ENCODE results near the gene MPV17.

The MPV17 gene

DNA sequence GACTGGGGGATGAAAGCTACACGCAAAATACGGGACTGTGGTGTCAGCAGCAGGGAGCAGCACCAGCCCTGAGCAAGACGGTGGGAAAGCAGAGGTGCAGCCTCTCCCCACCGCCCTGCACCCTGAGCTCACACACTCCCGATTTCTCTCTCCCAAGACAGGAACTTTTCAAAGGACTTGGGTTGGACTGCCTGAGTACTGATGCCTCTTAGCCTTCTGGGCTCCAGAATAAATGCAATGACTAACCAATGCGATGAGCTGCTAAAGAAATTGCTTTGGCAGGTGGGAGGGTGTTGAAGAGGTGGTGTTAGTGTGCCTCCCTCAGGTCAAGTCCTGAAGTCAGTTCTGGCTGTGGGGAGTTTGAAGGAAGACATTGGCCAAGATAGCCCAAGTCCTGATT, 31.0 kb downstream of the MPV17 start:
- TF ChIP-seq EZH2phosphoT487 (IDR thresholded peaks at IDR 0.05; ENCODE audit: low read depth): no peak
- TF ChIP-seq, protein P1, sequence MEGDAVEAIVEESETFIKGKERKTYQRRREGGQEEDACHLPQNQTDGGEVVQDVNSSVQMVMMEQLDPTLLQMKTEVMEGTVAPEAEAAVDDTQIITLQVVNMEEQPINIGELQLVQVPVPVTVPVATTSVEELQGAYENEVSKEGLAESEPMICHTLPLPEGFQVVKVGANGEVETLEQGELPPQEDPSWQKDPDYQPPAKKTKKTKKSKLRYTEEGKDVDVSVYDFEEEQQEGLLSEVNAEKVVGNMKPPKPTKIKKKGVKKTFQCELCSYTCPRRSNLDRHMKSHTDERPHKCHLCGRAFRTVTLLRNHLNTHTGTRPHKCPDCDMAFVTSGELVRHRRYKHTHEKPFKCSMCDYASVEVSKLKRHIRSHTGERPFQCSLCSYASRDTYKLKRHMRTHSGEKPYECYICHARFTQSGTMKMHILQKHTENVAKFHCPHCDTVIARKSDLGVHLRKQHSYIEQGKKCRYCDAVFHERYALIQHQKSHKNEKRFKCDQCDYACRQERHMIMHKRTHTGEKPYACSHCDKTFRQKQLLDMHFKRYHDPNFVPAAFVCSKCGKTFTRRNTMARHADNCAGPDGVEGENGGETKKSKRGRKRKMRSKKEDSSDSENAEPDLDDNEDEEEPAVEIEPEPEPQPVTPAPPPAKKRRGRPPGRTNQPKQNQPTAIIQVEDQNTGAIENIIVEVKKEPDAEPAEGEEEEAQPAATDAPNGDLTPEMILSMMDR (IDR thresholded peaks at IDR 0.05; ENCODE audit: low read depth, low read length): peak; percentile 34
- H2AFZ ChIP-seq (ENCODE audit: low read depth, low read length): no peak overlapping the region
- no peak overlapping the region for H3K27ac ChIP-seq (ENCODE audit: low read length)
- H3K4me2 ChIP-seq (ENCODE audit: low read length): no peak overlapping the region
- H4K20me1 ChIP-seq (ENCODE audit: insufficient read depth, low read length): no peaks in the 10 kb centered on the region
- no peak overlapping the region for H3K9ac ChIP-seq (ENCODE audit: low read length)
- H3K9me3 ChIP-seq (ENCODE audit: insufficient read depth, low read length): no peaks in the 10 kb centered on the region
- H3K27me3 ChIP-seq (ENCODE audit: low read depth, low read length): peaks cover 48% of the 10 kb centered on the region
- H3K36me3 ChIP-seq (replicated peaks; ENCODE audit: low read depth, low read length): no peaks in the 10 kb centered on the region
- no peaks in the 10 kb centered on the region for H3K79me2 ChIP-seq (ENCODE audit: low read length)
- H3K4me1 ChIP-seq (ENCODE audit: low read length): peaks cover 8% of the 10 kb centered on the region
- no peak overlapping the region for H3K4me3 ChIP-seq (ENCODE audit: low read length)

DNA sequence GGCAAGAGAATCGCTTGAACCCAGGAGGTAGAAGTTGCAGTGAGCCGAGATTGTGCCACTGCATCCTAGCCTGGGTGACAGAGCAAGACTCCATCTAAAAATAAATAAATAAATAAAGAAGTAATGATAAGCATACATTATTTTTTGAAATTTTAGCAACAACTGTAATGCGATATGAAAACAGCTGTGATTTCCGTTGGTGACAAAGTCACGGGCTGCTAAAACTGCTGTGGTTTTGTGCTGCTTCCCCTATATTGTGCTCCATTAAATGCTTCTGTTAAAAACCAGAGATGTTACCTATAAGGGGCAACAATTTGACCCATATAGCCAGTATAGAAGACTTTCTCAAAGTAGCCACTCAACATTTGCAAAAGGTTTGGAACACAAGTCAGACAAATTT, 32.3 kb downstream of the MPV17 start:
- Histone ChIP-seq H3K9me3 (ENCODE audit: insufficient read depth, low read length) (no peaks in the 10 kb centered on the region), H3K4me1 (ENCODE audit: low read length) (peaks cover 8% of the 10 kb centered on the region), H3K27ac (ENCODE audit: low read length) (no peak overlapping the region), H3K9ac (ENCODE audit: low read length) (no peak overlapping the region), H3K4me3 (ENCODE audit: low read length) (no peak overlapping the region), H3K4me2 (ENCODE audit: low read length) (no peak overlapping the region), H4K20me1 (ENCODE audit: insufficient read depth, low read length) (no peaks in the 10 kb centered on the region), H3K79me2 (ENCODE audit: low read length) (no peaks in the 10 kb centered on the region), H3K27me3 (ENCODE audit: low read depth, low read length) (peaks cover 42% of the 10 kb centered on the region), H3K36me3 (replicated peaks; ENCODE audit: low read depth, low read length) (no peaks in the 10 kb centered on the region), H2AFZ (ENCODE audit: low read depth, low read length) (no peak overlapping the region)
- no peak for TF ChIP-seq EZH2phosphoT487 (IDR thresholded peaks at IDR 0.05; ENCODE audit: low read depth)
- TF ChIP-seq, protein P1 (IDR thresholded peaks at IDR 0.05; ENCODE audit: low read depth, low read length): no peak

DNA sequence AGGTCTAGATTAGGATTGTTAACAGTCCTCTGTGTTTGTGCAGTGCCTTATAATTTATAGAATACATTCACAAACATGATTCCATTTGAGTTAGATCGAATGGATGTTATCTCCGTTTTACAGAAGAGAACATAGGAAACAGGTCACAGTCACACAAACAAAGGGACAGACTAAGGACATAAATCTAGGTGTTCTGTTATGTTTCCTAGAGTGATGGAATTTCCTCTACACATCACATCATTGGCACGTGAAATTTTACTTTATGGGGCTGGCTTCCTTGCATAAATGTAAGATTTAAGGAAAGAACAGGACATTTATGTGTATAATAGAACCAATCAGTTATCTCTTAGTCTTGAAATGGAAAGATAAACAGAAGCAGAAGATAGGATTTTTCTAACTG, 34.3 kb downstream of the MPV17 start:
- Histone ChIP-seq H3K27ac (ENCODE audit: low read length) (no peak overlapping the region), H2AFZ (ENCODE audit: low read depth, low read length) (no peak overlapping the region), H3K9me3 (ENCODE audit: insufficient read depth, low read length) (no peaks in the 10 kb centered on the region), H3K4me2 (ENCODE audit: low read length) (no peak overlapping the region), H3K9ac (ENCODE audit: low read length) (no peak overlapping the region), H3K27me3 (ENCODE audit: low read depth, low read length) (peaks cover 42% of the 10 kb centered on the region), H4K20me1 (ENCODE audit: insufficient read depth, low read length) (no peaks in the 10 kb centered on the region), H3K4me1 (ENCODE audit: low read length) (peaks cover 1% of the 10 kb centered on the region; the same call in 1 of the 2 replicates), H3K36me3 (replicated peaks; ENCODE audit: low read depth, low read length) (no peaks in the 10 kb centered on the region), H3K4me3 (ENCODE audit: low read length) (no peak overlapping the region), H3K79me2 (ENCODE audit: low read length) (no peaks in the 10 kb centered on the region)
- TF ChIP-seq, protein P1 (IDR thresholded peaks at IDR 0.05; ENCODE audit: low read depth, low read length): no peak
- TF ChIP-seq EZH2phosphoT487 (IDR thresholded peaks at IDR 0.05; ENCODE audit: low read depth): no peak

GRCh38 chr2:27285481-27285880, 37.4 kb downstream of the MPV17 start:
- no peaks in the 10 kb centered on the region for H3K9me3 ChIP-seq (ENCODE audit: insufficient read depth, low read length)
- H3K36me3 ChIP-seq (replicated peaks; ENCODE audit: low read depth, low read length): no peaks in the 10 kb centered on the region
- H3K27ac ChIP-seq (ENCODE audit: low read length): no peak overlapping the region
- no peak overlapping the region for H3K9ac ChIP-seq (ENCODE audit: low read length)
- no peaks in the 10 kb centered on the region for H4K20me1 ChIP-seq (ENCODE audit: insufficient read depth, low read length)
- H3K27me3 ChIP-seq (ENCODE audit: low read depth, low read length): peaks cover 20% of the 10 kb centered on the region; the same call in 1 of the 2 replicates
- no peak overlapping the region for H3K4me3 ChIP-seq (ENCODE audit: low read length)
- no peaks in the 10 kb centered on the region for H3K4me1 ChIP-seq (ENCODE audit: low read length)
- no peak overlapping the region for H2AFZ ChIP-seq (ENCODE audit: low read depth, low read length)
- no peak overlapping the region for H3K4me2 ChIP-seq (ENCODE audit: low read length)
- no peaks in the 10 kb centered on the region for H3K79me2 ChIP-seq (ENCODE audit: low read length)
- TF ChIP-seq, protein P1 (IDR thresholded peaks at IDR 0.05; ENCODE audit: low read depth, low read length): no peak
- TF ChIP-seq EZH2phosphoT487 (IDR thresholded peaks at IDR 0.05; ENCODE audit: low read depth): no peak
